Medulla oblongata (tissue), 1 donor: ENCODE data around the gene RALGPS1.

Experiments
- DNase-seq: peaks from one replicate; pipeline ENCODE4 v3.0.0-alpha.2; 2015; ENCODE audit errors: extremely low spot score

The RALGPS1 gene

GRCh38 chr9:126956917-126957686 is 42.5 kb downstream of the RALGPS1 start:
- no peak for DNase-seq

- no peak for DNase-seq
Measured at GRCh38 chr9:126957687-126958053, 43.1 kb downstream of the RALGPS1 start.

GRCh38 chr9:126959336-126959735 is 44.8 kb downstream of the RALGPS1 start:
- no peak for DNase-seq

- DNase-seq: no peak
Measured at GRCh38 chr9:126959917-126960316, 45.3 kb downstream of the RALGPS1 start.

- DNase-seq: no peak
Measured at GRCh38 chr9:126962336-126962735, 47.8 kb downstream of the RALGPS1 start.

- DNase-seq: no peak
Measured at GRCh38 chr9:126965077-126965476, 50.5 kb downstream of the RALGPS1 start.

GRCh38 chr9:126965541-126966428 is 51.2 kb downstream of the RALGPS1 start:
- peak; percentile 73 for DNase-seq

GRCh38 chr9:126971261-126971660 is 56.7 kb downstream of the RALGPS1 start:
- no peak for DNase-seq

- no peak for DNase-seq
Measured at GRCh38 chr9:126973651-126974529, 59.3 kb downstream of the RALGPS1 start.

- DNase-seq: no peak
Measured at GRCh38 chr9:126974594-126974993, 60.0 kb downstream of the RALGPS1 start.

GRCh38 chr9:126975327-126976220 is 61.0 kb downstream of the RALGPS1 start:
- DNase-seq: no peak

GRCh38 chr9:126979461-126979860 is 64.9 kb downstream of the RALGPS1 start:
- DNase-seq: no peak

GRCh38 chr9:126980231-126980630 is 65.6 kb downstream of the RALGPS1 start:
- DNase-seq: no peak

- no peak for DNase-seq
Measured at GRCh38 chr9:126981218-126981617, 66.6 kb downstream of the RALGPS1 start.

GRCh38 chr9:126982215-126983002 is 67.8 kb downstream of the RALGPS1 start:
- no peak for DNase-seq

GRCh38 chr9:126983767-126984166 is 69.2 kb downstream of the RALGPS1 start:
- no peak for DNase-seq

GRCh38 chr9:126984969-126985368 is 70.4 kb downstream of the RALGPS1 start:
- DNase-seq: no peak

- peak; percentile 68 for DNase-seq
Measured at GRCh38 chr9:126985870-126986498, 71.4 kb downstream of the RALGPS1 start.

GRCh38 chr9:126986506-126986951 is 71.9 kb downstream of the RALGPS1 start:
- DNase-seq: no peak
